HG02610 (cell line): Measurements from ENCODE around the gene PPIH.
"Not testable (repeated sequence)": the region's sequence is repeated elsewhere in the genome, so short reads cannot be mapped to it uniquely, and the experiment has no call there.

Experiments
- ATAC-seq: cut with Tn5 transposase; IDR thresholded peaks from one replicate; pipeline ENCODE4 v1.9.1; 2021; ENCODE audit warnings: mild to moderate bottlenecking, moderate library complexity; ENCODE audit not compliant: unreplicated experiment

The PPIH gene

GRCh38 chr1:42681741-42682483 is 23.7 kb downstream of the PPIH start, which contains the start of gene YBX1:
TSS of gene YBX1 (plus strand) at chr1:42682418. CDS start at chr1:42682566, 148 bp downstream.
- peak; percentile 92 for ATAC-seq

- ATAC-seq: peak; percentile 8
These were observed 24.2 kb downstream of the PPIH start for GRCh38 chr1:42682484-42682738.

GRCh38 chr1:42682739-42683531 is 24.7 kb downstream of the PPIH start:
- peak; percentile 51 for ATAC-seq

DNA sequence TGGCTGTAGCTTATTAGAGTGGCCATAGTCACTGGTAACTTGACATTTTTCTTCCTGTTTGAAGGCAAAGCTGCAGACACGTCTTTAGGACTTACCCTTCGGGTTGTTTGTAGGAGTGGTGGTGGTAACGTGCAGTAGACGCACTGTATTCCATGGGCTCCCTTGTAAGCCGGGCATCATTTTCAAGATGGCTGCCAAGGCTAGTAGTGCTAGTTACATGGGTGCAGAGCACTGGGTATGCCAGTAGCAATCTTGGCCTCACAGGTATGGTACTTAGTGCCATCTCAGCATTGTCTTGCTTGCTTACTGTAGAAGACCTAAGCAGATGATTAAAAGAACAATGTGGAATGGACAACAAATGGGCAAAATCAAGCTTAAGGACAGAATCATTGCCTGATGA is 25.9 kb downstream of the PPIH start:
- ATAC-seq: no peak

DNA sequence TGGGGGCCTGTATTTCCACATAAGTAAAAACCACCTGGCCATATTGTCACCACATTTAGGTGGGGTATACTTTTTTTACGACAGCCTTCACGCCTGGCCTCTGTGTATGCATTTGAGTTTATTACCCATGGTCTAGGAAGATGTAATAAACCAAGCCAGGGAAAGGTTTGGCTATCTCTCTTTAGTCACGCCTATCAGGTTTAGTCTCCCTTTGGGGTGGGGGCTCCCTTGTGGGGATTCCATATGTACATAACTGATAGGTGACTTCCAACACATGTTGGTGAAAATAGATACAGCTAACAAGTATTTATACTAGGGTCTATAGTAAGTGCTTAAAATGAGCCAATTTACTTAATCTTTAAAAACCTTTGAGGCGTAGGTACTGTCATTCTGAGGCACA is 28.2 kb downstream of the PPIH start:
- ATAC-seq: no peak

DNA sequence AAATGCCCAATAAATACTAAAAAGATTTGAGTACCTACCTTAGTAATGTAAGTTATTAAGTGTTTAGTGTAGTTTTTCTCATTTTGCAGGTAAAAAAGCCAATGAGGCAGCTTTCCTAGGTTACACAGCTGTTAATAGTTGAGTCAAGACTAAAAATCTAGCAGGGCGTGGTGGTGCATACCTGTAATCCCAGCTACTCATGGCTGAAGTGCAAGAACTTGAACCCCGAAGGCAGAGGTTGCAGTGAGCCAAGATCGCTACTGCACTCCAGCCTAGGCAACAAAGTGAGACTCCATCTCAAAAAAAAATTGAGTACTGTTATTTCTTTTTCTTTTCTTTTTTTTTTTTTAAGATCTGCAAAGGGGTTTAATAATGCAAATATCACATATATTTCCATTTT is 31.7 kb downstream of the PPIH start:
- ATAC-seq: no peak

DNA sequence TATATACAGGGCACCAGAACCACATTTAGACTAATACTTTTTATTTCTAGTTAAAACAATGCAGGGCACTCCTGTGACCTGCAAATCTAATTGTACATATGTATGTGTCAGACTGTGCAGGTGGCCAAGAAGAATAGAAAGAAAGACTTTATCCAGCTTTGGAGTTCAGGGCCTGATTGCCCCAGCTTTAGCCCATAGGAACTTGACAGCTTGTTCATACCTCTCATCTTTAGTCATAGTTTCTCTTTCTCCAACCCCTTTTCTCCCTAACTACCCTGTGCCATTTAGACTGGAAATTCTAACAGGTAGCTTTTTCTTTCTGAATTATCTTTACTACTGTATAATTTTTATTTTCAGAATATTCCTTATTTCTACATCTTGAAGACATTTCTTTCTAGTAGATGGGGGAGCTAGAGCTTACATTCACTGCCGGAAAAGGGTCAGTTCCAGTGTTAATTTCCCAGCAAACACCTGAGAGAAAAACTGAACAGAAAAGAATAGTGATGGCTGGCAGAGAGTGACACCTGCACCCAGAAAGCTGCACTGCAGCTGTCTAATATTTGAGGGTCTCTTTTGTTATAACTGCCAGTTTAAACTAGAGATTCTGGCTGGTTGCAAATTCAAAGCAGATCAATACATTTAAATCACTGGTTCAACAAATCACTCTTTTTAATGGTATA is 32.4 kb downstream of the PPIH start:
- ATAC-seq: no peak

- ATAC-seq: peak; percentile 50
These were observed 32.9 kb downstream of the PPIH start for GRCh38 chr1:42691157-42691498.

DNA sequence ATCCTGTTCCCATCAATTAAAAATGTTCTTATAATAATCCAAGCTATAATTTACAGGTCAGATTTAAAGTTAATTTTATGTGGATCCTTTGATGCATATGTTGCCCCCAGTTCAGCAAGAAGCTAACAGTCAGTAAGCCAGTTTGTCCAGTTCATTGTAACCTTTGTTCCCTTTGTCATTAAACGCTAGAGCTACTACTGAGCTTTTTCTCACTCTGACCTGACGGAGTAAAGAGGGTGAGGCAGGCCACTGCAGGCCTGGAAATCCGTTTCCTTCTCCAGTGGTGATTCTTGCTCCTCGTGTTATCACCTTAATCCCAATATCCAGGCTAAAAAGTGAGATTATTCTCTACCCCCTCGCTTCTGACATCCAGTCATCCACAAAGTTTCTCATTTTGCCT is 34.2 kb downstream of the PPIH start:
- ATAC-seq: no peak

DNA sequence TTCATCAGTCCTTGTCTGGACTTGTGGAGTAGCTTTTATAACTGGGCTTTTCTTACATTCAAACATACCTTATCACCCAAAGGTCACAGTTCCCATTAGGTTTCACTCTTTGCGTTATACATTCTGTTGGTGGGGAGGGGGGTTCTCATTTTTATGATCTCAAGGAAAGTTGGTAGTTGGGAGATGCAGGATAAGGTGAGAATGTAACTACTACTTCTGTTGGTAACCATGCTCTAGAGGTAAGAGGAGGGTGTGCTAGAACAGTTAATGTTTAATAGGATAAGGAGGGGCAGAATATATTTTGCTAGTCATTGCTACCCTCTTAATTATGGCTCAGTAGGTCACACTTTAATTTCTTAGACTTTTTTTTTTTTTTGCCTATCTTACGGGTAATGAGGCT is 34.7 kb downstream of the PPIH start:
- ATAC-seq: no peak

DNA sequence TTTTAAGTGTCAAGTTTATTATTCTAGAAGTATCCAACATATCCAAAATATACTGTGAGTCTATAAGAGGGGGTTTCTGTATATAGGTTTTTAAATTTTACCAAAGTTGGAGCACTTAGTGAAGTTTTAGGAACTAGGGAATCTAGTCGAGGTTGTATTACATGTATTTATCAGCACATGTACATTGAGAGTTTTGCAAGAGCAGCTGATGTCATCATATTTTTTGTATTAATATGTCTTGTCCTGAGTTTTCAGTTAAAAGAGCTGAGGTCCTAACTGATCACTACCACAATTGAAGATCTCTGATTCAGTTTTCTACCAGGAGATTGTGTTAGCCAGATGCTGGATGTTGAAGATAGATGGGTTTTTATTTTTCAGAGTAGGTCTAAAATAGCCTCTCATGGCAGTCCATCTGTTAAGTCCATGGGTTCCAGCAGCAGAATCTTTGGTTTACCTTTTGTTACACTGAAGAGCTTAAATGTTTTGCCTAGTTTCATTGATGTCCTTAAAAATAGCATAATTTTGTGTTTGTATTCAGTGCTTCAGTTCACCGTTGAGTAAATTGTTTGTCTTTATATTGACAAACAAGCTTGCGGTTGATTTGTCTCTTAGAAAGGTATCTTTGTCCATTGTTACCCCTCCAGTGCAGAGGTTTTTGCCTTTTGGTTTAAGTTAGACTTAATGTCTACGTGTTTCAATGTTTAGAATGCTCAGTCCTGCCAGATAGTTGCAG is 40.0 kb downstream of the PPIH start:
- no peak for ATAC-seq

DNA sequence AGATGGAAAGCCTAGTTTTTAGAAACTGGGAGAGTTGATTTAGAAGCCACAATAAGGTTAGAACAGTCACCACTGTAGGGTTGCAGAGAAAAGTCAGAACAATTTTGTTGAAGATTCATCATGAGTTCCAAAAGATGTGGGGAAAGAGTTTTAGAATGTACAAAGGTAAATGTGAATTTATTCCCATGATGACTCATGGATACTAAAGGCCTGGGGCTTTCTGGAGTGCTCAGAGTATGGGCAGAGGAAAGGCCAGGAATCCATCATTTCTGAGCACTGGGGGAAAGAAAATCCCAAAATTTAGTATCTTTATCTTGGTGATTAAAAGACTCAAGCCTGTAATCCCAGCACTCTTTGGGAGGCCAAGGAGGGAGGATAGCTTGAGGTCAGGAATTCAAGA is 41.8 kb downstream of the PPIH start:
- ATAC-seq: no peak

DNA sequence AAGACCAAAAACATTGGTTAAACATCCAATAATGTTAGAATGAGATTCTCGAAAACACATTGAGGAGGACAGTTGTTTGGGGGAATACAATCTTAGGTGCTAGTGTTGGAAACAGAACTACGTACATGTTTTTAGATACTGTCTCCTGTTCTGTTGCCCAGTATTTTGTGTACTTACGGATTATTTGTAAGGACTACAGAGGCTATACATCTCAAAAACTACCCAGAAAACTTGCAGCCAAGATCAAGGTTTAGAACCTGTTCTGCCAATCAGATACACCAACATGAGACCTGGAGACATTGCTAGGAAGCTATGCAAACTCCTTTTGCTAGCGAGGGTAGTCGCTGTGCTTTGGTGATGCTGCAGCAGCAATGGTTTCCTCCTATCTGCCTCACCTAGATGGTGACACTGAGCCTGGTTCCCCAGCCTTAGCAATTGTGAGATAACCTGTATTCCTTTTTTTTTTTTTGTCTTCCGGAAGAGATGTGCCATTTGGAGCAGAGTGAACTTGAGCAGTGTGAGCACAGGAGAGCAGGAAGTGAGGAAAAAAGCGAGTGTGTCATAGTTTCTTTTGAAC is 45.8 kb downstream of the PPIH start:
- no peak for ATAC-seq

DNA sequence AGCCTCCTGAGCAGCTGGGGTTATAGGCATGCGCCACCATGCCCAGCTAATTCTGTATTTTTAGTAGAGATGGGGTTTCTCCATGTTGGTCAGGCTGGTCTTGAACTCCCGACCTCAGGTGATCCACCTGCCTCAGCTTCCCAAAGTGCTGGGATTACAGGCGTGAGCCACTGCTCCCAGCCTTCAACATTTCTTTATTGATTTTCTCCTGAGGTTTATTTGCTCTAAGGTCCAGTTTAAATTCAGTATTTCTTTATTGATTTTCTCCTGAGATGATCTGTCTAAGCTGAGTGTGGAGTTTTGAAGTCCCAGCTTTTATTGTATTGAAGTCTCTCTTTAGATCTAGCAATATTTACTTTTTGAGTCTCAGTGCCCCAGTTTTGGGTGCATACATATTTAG is 54.6 kb downstream of the PPIH start:
- ATAC-seq: not testable (repeated sequence)

GRCh38 chr1:42713293-42713692 is 55.1 kb downstream of the PPIH start:
- ATAC-seq: no peak

DNA sequence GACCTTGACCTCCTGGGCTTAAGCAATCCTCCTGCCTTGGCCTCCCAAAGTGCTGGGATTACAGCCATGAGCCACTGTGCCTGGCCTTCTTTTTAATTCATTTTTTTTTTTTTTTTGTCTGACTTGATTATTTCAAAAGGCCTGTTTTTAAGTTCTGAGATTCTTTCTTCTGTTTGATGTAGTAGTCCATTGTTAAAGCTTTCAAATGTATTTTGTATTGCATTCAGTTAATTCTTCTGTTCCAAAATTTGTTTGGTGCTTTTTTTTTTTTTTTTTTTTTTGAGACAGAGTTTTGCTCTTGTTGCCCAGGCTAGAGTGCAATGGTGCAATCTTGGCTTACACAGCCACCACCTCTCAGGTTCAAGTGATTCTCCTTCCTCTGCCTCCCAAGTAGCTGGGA is 56.2 kb downstream of the PPIH start:
- ATAC-seq: not testable (repeated sequence)

DNA sequence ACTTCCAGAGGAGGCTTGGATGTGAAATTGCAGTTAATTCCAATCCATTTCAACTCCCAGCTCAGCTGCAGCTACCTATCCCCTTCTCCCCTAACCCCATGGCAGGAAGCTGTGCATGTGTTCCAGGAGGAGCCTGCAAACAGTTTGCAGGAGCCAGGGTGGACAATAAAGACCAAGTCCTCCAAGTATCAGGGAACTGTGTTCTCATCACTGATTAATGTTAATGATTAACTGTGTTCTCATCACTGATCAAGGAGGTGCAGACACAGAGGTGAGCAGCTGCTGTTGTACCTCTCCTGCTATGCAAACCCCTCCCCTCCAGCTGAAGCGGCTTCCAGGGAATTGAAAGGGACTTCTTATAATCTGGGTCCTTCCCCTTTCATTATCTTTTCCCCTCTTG is 62.6 kb downstream of the PPIH start:
- no peak for ATAC-seq

GRCh38 chr1:42721926-42722325 is 63.7 kb downstream of the PPIH start:
- no peak for ATAC-seq

DNA sequence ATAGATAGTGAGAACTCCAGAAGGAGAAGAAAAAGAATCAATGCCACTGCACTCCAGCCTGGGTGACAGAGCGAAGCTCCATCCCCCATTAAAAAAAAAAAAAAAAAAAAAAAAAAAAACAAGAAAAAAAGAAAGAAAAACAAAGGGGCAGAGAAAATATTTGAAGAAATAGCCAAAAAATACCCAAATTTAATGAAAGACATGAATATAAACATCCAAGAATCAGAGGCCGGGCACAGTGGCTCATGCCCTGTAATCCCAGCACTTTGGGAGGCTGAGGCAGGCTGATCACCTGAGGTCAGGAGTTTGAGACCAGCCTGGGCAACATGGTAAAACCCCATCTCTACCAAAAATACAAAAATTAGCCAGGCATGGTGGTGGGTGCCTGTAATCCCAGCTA is 64.2 kb downstream of the PPIH start:
- ATAC-seq: not testable (repeated sequence)

- ATAC-seq: no peak
These were observed 65.3 kb downstream of the PPIH start for GRCh38 chr1:42723511-42723910.

- ATAC-seq: not testable (repeated sequence)
These were observed 67.6 kb downstream of the PPIH start for GRCh38 chr1:42725820-42726219.
